Epithelial cell of proximal tubule (primary cell): Measurements from ENCODE around the gene ZC3HAV1L. TPM values are rescaled to one million over a fixed set of nuclear protein-coding genes. Genes with fewer than 3 reads are reported as not detected.
"Not testable (repeated sequence)": the region's sequence is repeated elsewhere in the genome, so short reads cannot be mapped to it uniquely, and the experiment has no call there.

Source experiments
- DNase-seq: peaks from one replicate; pipeline ENCODE4 v3.0.0-alpha.2; 2011; ENCODE audit warnings: low read depth
- H3K4me3 ChIP-seq: 2 replicates; pipeline ENCODE4 v1.5.1; 2011; ENCODE audit warnings: low read depth, mild to moderate bottlenecking, low read length
- total RNA-seq: library from RNA; depleted of rRNA; stranded (reverse); fragments of >200 nt; gene quantifications from 2 replicates; pipeline ENCODE4 v1.2.3, GENCODE V29; 2015
- TF ChIP-seq, protein P1 (sequence below): conservative IDR thresholded peaks from 2 replicates; pipeline ENCODE4 v1.5.1; 2012; ENCODE audit warnings: low read depth, mild to moderate bottlenecking, low read length

The ZC3HAV1L gene
- total RNA-seq, 1 donor from 2014 or later, result 39.3 TPM

DNA sequence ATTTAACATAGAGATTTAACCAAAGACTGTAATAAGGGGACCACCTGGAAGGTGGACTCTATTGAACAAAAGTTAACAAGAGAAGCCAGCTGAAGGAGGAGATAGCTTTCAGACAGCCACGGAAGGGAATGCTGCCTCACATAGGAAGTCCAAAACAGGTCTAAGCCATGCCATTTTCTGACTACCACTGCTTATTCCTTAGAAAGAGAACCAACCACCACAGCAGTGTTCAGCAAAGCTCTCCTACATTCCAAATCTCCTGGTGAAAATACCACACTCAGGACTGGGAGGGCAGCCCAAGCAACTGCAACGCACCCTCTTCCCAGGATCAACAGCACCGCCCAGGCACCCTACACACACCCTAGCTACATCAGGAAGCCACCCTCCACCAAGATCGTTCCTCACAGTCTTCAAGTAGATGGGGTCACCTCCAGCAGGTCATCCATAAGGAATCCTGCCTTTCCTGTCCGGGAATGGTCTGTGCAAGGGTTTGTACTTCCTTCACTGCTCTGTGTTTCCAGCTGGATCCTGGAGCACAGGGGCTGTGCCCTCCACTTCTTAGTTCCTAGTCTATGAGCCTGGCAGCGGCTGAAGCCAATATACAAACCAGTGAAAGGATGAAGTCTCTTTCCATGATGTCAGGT is 57.2 kb downstream of the ZC3HAV1L start:
- no peak for DNase-seq
- TF ChIP-seq, protein P1, sequence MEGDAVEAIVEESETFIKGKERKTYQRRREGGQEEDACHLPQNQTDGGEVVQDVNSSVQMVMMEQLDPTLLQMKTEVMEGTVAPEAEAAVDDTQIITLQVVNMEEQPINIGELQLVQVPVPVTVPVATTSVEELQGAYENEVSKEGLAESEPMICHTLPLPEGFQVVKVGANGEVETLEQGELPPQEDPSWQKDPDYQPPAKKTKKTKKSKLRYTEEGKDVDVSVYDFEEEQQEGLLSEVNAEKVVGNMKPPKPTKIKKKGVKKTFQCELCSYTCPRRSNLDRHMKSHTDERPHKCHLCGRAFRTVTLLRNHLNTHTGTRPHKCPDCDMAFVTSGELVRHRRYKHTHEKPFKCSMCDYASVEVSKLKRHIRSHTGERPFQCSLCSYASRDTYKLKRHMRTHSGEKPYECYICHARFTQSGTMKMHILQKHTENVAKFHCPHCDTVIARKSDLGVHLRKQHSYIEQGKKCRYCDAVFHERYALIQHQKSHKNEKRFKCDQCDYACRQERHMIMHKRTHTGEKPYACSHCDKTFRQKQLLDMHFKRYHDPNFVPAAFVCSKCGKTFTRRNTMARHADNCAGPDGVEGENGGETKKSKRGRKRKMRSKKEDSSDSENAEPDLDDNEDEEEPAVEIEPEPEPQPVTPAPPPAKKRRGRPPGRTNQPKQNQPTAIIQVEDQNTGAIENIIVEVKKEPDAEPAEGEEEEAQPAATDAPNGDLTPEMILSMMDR, result no peak
- no peak overlapping the region for H3K4me3 ChIP-seq

DNA sequence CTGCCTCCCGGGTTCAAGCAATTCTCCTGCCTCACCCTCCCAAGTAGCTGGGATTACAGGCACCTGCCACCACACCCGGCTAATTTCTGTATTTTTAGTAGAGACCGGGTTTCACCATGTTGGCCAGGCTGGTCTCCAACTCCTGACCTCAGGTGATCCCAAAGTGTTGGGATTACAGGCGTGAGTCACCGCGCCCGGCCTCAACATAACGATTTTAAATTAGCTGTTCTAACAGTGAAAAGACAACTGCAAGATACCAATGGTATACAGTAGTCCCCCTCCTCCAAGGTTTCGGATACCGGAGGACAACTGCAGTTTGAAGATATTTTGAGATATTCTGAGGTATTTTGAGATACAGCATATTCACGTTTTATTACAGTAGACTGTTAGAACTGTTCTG is 59.7 kb downstream of the ZC3HAV1L start:
- not testable (repeated sequence) for DNase-seq, H3K4me3 ChIP-seq

Other genes starting within 250 kb of the ZC3HAV1L start
- gene TMEM213, start 238.0 kb downstream of the ZC3HAV1L start, total RNA-seq, result 0.07 TPM in 1 of 2 replicates, not detected in the other
- 0.58 and 3.2 TPM in 2 replicates for gene ATP6V0A4, start 237.8 kb downstream of the ZC3HAV1L start, total RNA-seq
- gene KIAA1549, start 54.7 kb downstream of the ZC3HAV1L start, total RNA-seq, result 1.8 and 4.3 TPM in 2 replicates
- gene ZC3HAV1, start 73.7 kb upstream of the ZC3HAV1L start, total RNA-seq, result 21.0 and 22.9 TPM in 2 replicates
- gene UBN2, start 195.2 kb upstream of the ZC3HAV1L start, total RNA-seq, result 2.5 and 2.9 TPM in 2 replicates